Stimulated activated CD8-positive, alpha-beta memory T cell treated with anti-CD3 and anti-CD28 coated beads, Interleukin-4, amount 100 ng/mL, for 24 hours (primary cell): ENCODE results near the gene SEMA4B.
"Not testable (repeated sequence)": the region's sequence is repeated elsewhere in the genome, so short reads cannot be mapped to it uniquely, and the experiment has no call there.

Experiments used
- DNase-seq: peaks from one replicate; pipeline ENCODE4 v3.0.0-alpha.2; 2020; ENCODE audit warnings: low read depth

Gene SEMA4B

GRCh38 chr15:90178468-90179435 lies 22.4 kb upstream of the SEMA4B start:
- DNase-seq: no peak

GRCh38 chr15:90181776-90182175 lies 19.4 kb upstream of the SEMA4B start:
- no peak for DNase-seq

- DNase-seq: no peak
Measured at GRCh38 chr15:90184119-90184785, 16.9 kb upstream of the SEMA4B start.

- no peak for DNase-seq
Measured at GRCh38 chr15:90184786-90185704, 16.1 kb upstream of the SEMA4B start.

- no peak for DNase-seq
Measured at GRCh38 chr15:90187257-90187868, 13.8 kb upstream of the SEMA4B start.

GRCh38 chr15:90188065-90188464 lies 13.1 kb upstream of the SEMA4B start:
- not testable (repeated sequence) for DNase-seq

- no peak for DNase-seq
Measured at GRCh38 chr15:90188914-90189748, 12.0 kb upstream of the SEMA4B start.

GRCh38 chr15:90189781-90190467 lies 11.2 kb upstream of the SEMA4B start:
- no peak for DNase-seq

GRCh38 chr15:90190606-90191343 lies 10.4 kb upstream of the SEMA4B start:
- no peak for DNase-seq

- no peak for DNase-seq
Measured at GRCh38 chr15:90191344-90191687, 9.8 kb upstream of the SEMA4B start.

GRCh38 chr15:90191794-90192509 lies 9.2 kb upstream of the SEMA4B start:
- no peak for DNase-seq

GRCh38 chr15:90192961-90193786 lies 8.0 kb upstream of the SEMA4B start:
- DNase-seq: no peak

GRCh38 chr15:90194655-90195054 lies 6.5 kb upstream of the SEMA4B start:
- no peak for DNase-seq

GRCh38 chr15:90200534-90201129 lies 498 bp upstream of the SEMA4B start:
- no peak for DNase-seq

- no peak for DNase-seq
Measured at GRCh38 chr15:90201944-90202375, 830 bp downstream of the SEMA4B start.

- no peak for DNase-seq
Measured at GRCh38 chr15:90202929-90203328, 1.8 kb downstream of the SEMA4B start.

- no peak for DNase-seq
Measured at GRCh38 chr15:90203473-90203872, 2.3 kb downstream of the SEMA4B start.

GRCh38 chr15:90203922-90204321 lies 2.8 kb downstream of the SEMA4B start:
- DNase-seq: no peak
